ENCODE results near the gene PHF8.

PHF8 gene

GRCh38 chrX:54024350-54024749 lies 19.9 kb downstream of the PHF8 start:
- no peak for DNase-seq

- no peak for DNase-seq
Observed at GRCh38 chrX:54012830-54013500, 31.3 kb downstream of the PHF8 start.

GRCh38 chrX:54007682-54008081 lies 36.6 kb downstream of the PHF8 start:
- no peak for DNase-seq

GRCh38 chrX:53997724-53998123 lies 46.5 kb downstream of the PHF8 start:
- no peak for DNase-seq

GRCh38 chrX:53992589-53992988 lies 51.7 kb downstream of the PHF8 start:
- DNase-seq = no peak

- DNase-seq = no peak
Observed at GRCh38 chrX:53990171-53990570, 54.1 kb downstream of the PHF8 start.

- DNase-seq = no peak
Observed at GRCh38 chrX:53984895-53985294, 59.4 kb downstream of the PHF8 start.

- DNase-seq = no peak
Observed at GRCh38 chrX:53974529-53974928, 69.7 kb downstream of the PHF8 start.

- no peak for DNase-seq
Observed at GRCh38 chrX:53969540-53969939, 74.7 kb downstream of the PHF8 start.

GRCh38 chrX:53950130-53950733 lies 94.0 kb downstream of the PHF8 start:
- DNase-seq = no peak

- no peak for DNase-seq
Observed at GRCh38 chrX:53940180-53940579, 104.1 kb downstream of the PHF8 start.

GRCh38 chrX:53939127-53939526 lies 105.1 kb downstream of the PHF8 start:
- no peak for DNase-seq

GRCh38 chrX:53930515-53931380 lies 113.5 kb downstream of the PHF8 start:
- no peak for DNase-seq

- DNase-seq = no peak
Observed at GRCh38 chrX:53926030-53926429, 118.2 kb downstream of the PHF8 start.

GRCh38 chrX:53918702-53919101 lies 125.6 kb downstream of the PHF8 start:
- DNase-seq = no peak

- no peak for DNase-seq
Observed at GRCh38 chrX:53900623-53901022, 143.7 kb downstream of the PHF8 start.

GRCh38 chrX:53895270-53895669 lies 149.0 kb downstream of the PHF8 start:
- DNase-seq = no peak

All from nucleus accumbens (tissue), 56 donors.